WERI-Rb-1 (cell line): ENCODE measurements around the gene UQCRFS1.

ENCODE experiments used
- DNase-seq: peaks from one replicate; pipeline ENCODE4 v3.0.0-alpha.2; 2020
- H3K27ac ChIP-seq: fragments of 250-450 bp; sonication (Bioruptor Pico); 2 replicates; pipeline ENCODE4 v1.5.1; 2020; ENCODE audit warnings: mild to moderate bottlenecking, moderate library complexity
- H3K27me3 ChIP-seq: fragments of 250-450 bp; sonication (Bioruptor Pico); 2 replicates; pipeline ENCODE4 v1.5.1; 2021; ENCODE audit warnings: mild to moderate bottlenecking, low read depth, moderate library complexity; ENCODE audit not compliant: insufficient read depth, severe bottlenecking
- H3K36me3 ChIP-seq: fragments of 250-450 bp; sonication (Bioruptor Pico); 2 replicates; pipeline ENCODE4 v1.5.1; 2020; ENCODE audit warnings: mild to moderate bottlenecking, moderate library complexity
- H3K4me3 ChIP-seq: 2 replicates; pipeline ENCODE4 v1.5.1; 2011; ENCODE audit warnings: low read depth, mild to moderate bottlenecking, control low read depth, low read length
- H3K9me3 ChIP-seq: fragments of 250-450 bp; sonication (Bioruptor Pico); 2 replicates; pipeline ENCODE4 v1.5.1; 2021; ENCODE audit warnings: mild to moderate bottlenecking, moderate library complexity; ENCODE audit not compliant: severe bottlenecking
- CTCF ChIP-seq: IDR thresholded peaks from 2 replicates; pipeline ENCODE4 v1.5.1; 2011; ENCODE audit warnings: low read depth, mild to moderate bottlenecking, control low read depth, inconsistent platforms, low read length

Gene UQCRFS1

GRCh38 chr19:29171525-29171924 lies 41.4 kb downstream of the UQCRFS1 start:
- Histone ChIP-seq H3K36me3 (no peaks in the 10 kb centered on the region), H3K27me3 (peaks cover 12% of the 10 kb centered on the region), H3K4me3 (no peak overlapping the region), H3K27ac (no peak overlapping the region), H3K9me3 (no peaks in the 10 kb centered on the region)
- DNase-seq, result no peak
- no peak for TF ChIP-seq CTCF

GRCh38 chr19:29170554-29170953 lies 42.4 kb downstream of the UQCRFS1 start:
- TF ChIP-seq CTCF, result no peak
- no peak for DNase-seq
- Histone ChIP-seq H3K9me3 (no peaks in the 10 kb centered on the region), H3K27ac (no peak overlapping the region), H3K4me3 (no peak overlapping the region), H3K36me3 (no peaks in the 10 kb centered on the region), H3K27me3 (peaks cover 20% of the 10 kb centered on the region)

- Histone ChIP-seq H3K9me3 (no peaks in the 10 kb centered on the region), H3K36me3 (no peaks in the 10 kb centered on the region), H3K27me3 (peaks cover 69% of the 10 kb centered on the region), H3K4me3 (no peak overlapping the region), H3K27ac (no peak overlapping the region)
- DNase-seq, result no peak
- no peak for TF ChIP-seq CTCF
Measured at GRCh38 chr19:29162694-29163093, 50.3 kb downstream of the UQCRFS1 start.

GRCh38 chr19:29155683-29156082 lies 57.3 kb downstream of the UQCRFS1 start:
- H3K9me3 ChIP-seq, result peaks cover 3% of the 10 kb centered on the region
- peaks cover 70% of the 10 kb centered on the region for H3K27me3 ChIP-seq
- no peak for DNase-seq
- no peak overlapping the region for H3K27ac ChIP-seq
- H3K4me3 ChIP-seq, result no peak overlapping the region
- no peak for TF ChIP-seq CTCF
- no peaks in the 10 kb centered on the region for H3K36me3 ChIP-seq
